ENCODE data around the gene CCDC88C. TPM values are rescaled to one million over a fixed set of nuclear protein-coding genes. Genes with fewer than 3 reads are reported as not detected.

The CCDC88C gene
- total RNA-seq, 6 donors from 2014 or later = 33.1 to 119 (median 54.5) TPM

DNA sequence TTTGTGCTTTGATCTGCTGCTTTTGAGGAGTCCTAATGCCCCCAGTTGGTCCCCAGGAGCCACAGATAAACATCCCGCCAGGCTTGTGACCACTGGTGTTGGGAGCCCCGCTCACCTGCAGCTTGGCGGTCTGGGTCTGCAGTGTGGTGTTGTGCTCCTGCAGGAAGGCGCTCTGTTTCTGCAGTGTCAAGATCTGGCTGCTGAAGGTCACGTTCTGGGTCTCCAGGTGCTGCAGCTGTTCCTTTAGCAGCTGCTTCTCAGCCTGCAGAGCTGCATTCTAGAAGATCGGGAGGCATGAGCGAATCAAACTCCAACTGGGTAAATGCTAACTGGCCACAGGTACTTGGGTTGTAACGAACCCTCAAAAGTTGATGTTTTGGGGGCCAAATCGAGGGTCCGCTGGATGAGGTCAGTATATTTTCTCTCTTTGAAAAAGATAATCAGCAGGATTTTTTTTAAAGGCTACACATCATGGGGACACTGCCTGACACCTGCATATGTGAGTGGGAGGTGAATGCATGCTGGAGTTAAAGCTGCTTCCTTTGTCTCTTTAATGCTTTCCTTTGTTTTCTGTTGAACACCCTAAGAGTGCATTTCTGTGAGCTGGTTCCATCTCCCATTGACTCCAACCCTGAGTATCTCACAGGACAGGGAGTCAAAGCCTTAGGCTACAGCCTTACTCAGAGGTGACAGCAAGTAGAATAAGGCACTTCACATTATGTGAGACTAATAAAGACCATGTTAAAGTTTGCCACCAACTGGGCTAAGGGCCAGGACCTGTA lies 111.8 kb downstream of the CCDC88C start:
- ATAC-seq (ENCODE audit: low FRiP score in 2 of 2) (no peak), DNase-seq (no peak)
- H3K36me3 ChIP-seq = peaks cover 15 to 84% (median 62%) of the 10 kb centered on the region in 4 donors
- no peaks in the 10 kb centered on the region for H3K9me3 ChIP-seq
- no peak for TF ChIP-seq EP300 (IDR thresholded peaks at IDR 0.05)
- TF ChIP-seq POLR2AphosphoS5 (IDR thresholded peaks at IDR 0.05) = no peak
- 95 to 99% methylated on average over 10 of the region's 10 CpGs for WGBS, 2 donors
- peaks cover 0 to 12% (median 2%) of the 10 kb centered on the region in 4 donors for H3K4me1 ChIP-seq
- no peaks in the 10 kb centered on the region for H3K27me3 ChIP-seq
- no peak overlapping the region for H3K4me3 ChIP-seq
- no peak overlapping the region for H3K27ac ChIP-seq

DNA sequence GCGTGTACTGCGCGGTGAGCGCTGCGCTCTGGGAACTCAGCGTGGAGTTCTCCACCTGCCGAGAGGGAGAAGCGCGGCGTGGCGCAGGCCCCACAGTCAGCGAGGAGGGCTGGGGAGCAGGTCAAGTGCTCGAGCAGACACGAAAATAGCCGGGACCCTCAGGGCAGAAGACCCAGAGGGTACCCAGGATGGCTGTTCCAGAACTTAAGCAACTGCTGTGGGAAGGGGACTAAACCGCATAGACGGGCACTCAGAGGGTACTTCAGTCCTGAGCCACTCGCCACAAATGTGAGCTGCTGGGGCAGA lies 113.7 kb downstream of the CCDC88C start:
- ATAC-seq (ENCODE audit: low FRiP score in 2 of 2) (no peak), DNase-seq (no peak)
- TF ChIP-seq POLR2AphosphoS5 (IDR thresholded peaks at IDR 0.05) (no peak), EP300 (IDR thresholded peaks at IDR 0.05) (no peak)
- TF ChIP-seq, protein P1, sequence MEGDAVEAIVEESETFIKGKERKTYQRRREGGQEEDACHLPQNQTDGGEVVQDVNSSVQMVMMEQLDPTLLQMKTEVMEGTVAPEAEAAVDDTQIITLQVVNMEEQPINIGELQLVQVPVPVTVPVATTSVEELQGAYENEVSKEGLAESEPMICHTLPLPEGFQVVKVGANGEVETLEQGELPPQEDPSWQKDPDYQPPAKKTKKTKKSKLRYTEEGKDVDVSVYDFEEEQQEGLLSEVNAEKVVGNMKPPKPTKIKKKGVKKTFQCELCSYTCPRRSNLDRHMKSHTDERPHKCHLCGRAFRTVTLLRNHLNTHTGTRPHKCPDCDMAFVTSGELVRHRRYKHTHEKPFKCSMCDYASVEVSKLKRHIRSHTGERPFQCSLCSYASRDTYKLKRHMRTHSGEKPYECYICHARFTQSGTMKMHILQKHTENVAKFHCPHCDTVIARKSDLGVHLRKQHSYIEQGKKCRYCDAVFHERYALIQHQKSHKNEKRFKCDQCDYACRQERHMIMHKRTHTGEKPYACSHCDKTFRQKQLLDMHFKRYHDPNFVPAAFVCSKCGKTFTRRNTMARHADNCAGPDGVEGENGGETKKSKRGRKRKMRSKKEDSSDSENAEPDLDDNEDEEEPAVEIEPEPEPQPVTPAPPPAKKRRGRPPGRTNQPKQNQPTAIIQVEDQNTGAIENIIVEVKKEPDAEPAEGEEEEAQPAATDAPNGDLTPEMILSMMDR (IDR thresholded peaks at IDR 0.05) = no peak
- Histone ChIP-seq H3K27ac (no peak overlapping the region), H3K9me3 (no peaks in the 10 kb centered on the region), H3K27me3 (no peaks in the 10 kb centered on the region), H3K36me3 (peaks cover 15 to 84% (median 63%) of the 10 kb centered on the region in 4 donors), H3K4me3 (no peak overlapping the region), H3K4me1 (peaks cover 0 to 10% (median 2%) of the 10 kb centered on the region in 4 donors)
- 89 to 95% methylated on average over 11 to 18 of the region's 18 CpGs for WGBS, 2 donors

DNA sequence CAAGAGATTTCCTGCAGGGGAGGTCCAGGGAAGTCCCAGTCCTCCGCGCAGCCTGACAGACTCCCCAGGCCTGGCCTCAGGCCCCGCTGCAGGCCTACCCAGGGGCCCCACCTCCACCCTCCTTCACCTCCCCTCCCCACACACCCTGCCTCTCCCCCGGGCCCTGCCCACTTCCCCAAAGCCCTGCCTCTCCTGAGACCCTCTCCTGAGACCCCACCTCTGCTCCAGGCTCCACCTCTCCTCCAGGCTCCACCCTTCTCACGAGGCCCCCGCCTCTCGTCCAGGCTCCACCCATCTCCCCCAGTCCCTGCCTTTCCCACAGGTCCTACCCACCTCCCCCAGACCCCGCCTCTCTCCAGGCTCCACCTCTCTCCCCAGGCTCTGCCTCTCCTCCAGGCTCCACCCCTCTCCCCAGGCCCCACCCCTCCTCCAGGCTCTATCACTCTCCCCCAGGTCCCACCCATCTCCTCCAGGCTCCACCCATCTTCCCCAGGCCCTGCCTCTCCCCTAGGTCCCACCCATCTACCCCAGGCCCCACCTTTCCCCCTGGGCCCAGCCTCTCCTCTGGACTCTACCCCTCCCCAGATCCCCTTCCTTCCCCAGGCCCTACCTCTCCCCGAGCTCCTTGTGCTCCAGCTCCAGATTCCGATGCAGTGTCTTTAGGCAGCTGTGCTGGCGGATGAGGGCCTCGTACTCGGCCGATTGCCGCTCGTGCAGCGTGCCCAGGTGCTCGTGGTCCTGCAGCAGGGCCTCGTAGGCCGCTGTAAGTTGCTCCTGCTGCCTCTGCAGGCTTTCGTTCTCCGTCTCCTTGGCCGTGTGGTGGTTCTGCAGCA lies 114.3 kb downstream of the CCDC88C start:
- ATAC-seq (ENCODE audit: low FRiP score in 2 of 2) = peak; percentile 48 to 59
- Histone ChIP-seq H3K9me3 (no peaks in the 10 kb centered on the region), H3K36me3 (peaks cover 15 to 78% (median 62%) of the 10 kb centered on the region in 4 donors), H3K4me1 (peaks cover 0 to 10% (median 2%) of the 10 kb centered on the region in 4 donors), H3K27ac (no peak overlapping the region), H3K4me3 (no peak overlapping the region), H3K27me3 (no peaks in the 10 kb centered on the region)
- TF ChIP-seq POLR2AphosphoS5 (IDR thresholded peaks at IDR 0.05) (no peak), POLR2A (IDR thresholded peaks at IDR 0.05) (no peak), EP300 (IDR thresholded peaks at IDR 0.05) (no peak)
- TF ChIP-seq, protein P1 (IDR thresholded peaks at IDR 0.05) = no peak
- DNase-seq = no peak
- 77 to 86% methylated on average over 18 to 23 of the region's 23 CpGs for WGBS, 2 donors

DNA sequence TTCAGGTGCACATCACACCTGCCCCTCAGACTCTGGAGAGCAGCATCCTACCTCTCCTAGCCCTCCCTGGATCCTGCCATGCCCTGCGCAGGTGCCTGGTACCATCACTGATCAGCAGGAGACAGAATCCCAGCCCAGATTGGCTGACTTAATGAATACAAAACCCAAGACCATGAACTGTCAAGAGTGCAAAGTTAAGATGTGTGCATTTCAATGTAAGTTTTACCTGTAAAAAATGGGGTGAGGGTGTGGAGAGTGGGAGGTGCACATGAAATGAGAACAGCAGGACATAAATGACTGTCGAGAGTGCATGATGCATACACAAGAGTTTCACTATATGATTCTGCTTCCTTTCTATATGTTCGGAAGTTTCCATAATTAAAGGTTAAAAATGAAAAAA lies 115.2 kb downstream of the CCDC88C start:
- Histone ChIP-seq H3K4me3 (no peak overlapping the region), H3K4me1 (peaks cover 0 to 10% (median 2%) of the 10 kb centered on the region in 4 donors), H3K9me3 (no peaks in the 10 kb centered on the region), H3K27me3 (no peaks in the 10 kb centered on the region), H3K36me3 (peaks cover 11 to 75% (median 56%) of the 10 kb centered on the region in 4 donors), H3K27ac (no peak overlapping the region)
- ATAC-seq (ENCODE audit: low FRiP score in 2 of 2) (no peak), DNase-seq (no peak)
- WGBS, 2 donors = 90 to 95% methylated on average over 3 of the region's 3 CpGs
- TF ChIP-seq POLR2AphosphoS5 (IDR thresholded peaks at IDR 0.05) = no peak
- TF ChIP-seq EP300 (IDR thresholded peaks at IDR 0.05) = no peak
- TF ChIP-seq, protein P1 (IDR thresholded peaks at IDR 0.05) = no peak
- TF ChIP-seq POLR2A (IDR thresholded peaks at IDR 0.05) = no peak

DNA sequence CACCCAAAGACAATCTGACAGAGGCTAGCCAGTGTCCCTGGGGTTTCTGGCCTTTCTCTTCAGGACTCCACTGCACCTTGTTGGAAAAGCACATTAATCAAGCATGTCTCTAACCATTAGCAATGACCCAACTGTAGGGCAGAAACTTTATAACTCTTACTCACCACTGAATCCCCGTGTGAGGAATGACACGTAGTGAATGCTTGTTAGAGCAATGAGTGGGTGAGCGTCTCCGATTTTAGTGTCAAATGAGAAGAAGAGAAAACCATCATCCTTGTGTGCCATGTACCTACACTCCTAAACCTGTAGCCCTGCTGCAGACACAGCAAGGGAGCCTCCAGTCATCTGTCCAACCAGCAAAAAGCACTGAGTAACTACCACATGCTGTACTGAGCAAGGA lies 116.7 kb downstream of the CCDC88C start:
- DNase-seq = no peak
- Histone ChIP-seq H3K4me3 (no peak overlapping the region), H3K27me3 (no peaks in the 10 kb centered on the region), H3K27ac (no peak overlapping the region), H3K36me3 (peaks cover 5 to 75% (median 59%) of the 10 kb centered on the region in 4 donors), H3K9me3 (no peaks in the 10 kb centered on the region), H3K4me1 (peaks cover 0 to 10% (median 2%) of the 10 kb centered on the region in 4 donors)
- no peak for ATAC-seq (ENCODE audit: low FRiP score in 2 of 2)
- TF ChIP-seq POLR2A (IDR thresholded peaks at IDR 0.05) (no peak), EP300 (IDR thresholded peaks at IDR 0.05) (no peak), POLR2AphosphoS5 (IDR thresholded peaks at IDR 0.05) (no peak)
- TF ChIP-seq, protein P1 (IDR thresholded peaks at IDR 0.05) = no peak
- 87 to 90% methylated on average over 4 of the region's 4 CpGs for WGBS, 2 donors

Data from upper lobe of left lung (tissue), 6 donors.